ENCODE results near the gene CXCL16.
"Not testable (repeated sequence)": the region's sequence is repeated elsewhere in the genome, so short reads cannot be mapped to it uniquely, and the experiment has no call there.

Gene CXCL16

GRCh38 chr17:4709794-4710692 lies 29.7 kb downstream of the CXCL16 start, which contains the start of gene ARRB2:
TSS of gene ARRB2 (plus strand) at chr17:4710632. CDS start at chr17:4710722, 90 bp downstream.
- DNase-seq (ENCODE audit: low spot score): peak; percentile 98
- H3K4me1 Mint-ChIP-seq (ENCODE audit: low read depth): peaks cover 45% of the 10 kb centered on the region
- peak within 1 kb of the TSS; percentile 96 for H3K4me3 Mint-ChIP-seq
- peaks cover 27% of the 10 kb centered on the region for H3K36me3 Mint-ChIP-seq (ENCODE audit: low read depth)
- peaks cover 5% of the 10 kb centered on the region for H3K9me3 Mint-ChIP-seq
- H3K27ac Mint-ChIP-seq: peak within 1 kb of the TSS; percentile 96
- no peaks in the 10 kb centered on the region for H3K27me3 Mint-ChIP-seq (ENCODE audit: low read depth)

- peaks cover 40% of the 10 kb centered on the region for H3K4me1 Mint-ChIP-seq (ENCODE audit: low read depth)
- DNase-seq (ENCODE audit: low spot score): peak; percentile 58
- peak overlapping the region; percentile 43 for H3K4me3 Mint-ChIP-seq
- no peaks in the 10 kb centered on the region for H3K27me3 Mint-ChIP-seq (ENCODE audit: low read depth)
- peak overlapping the region; percentile 57 for H3K27ac Mint-ChIP-seq
- peaks cover 5% of the 10 kb centered on the region for H3K9me3 Mint-ChIP-seq
- peaks cover 22% of the 10 kb centered on the region for H3K36me3 Mint-ChIP-seq (ENCODE audit: low read depth)
Observed at GRCh38 chr17:4708436-4708835, 31.3 kb downstream of the CXCL16 start.

GRCh38 chr17:4706121-4706520 lies 33.6 kb downstream of the CXCL16 start:
- Mint-ChIP-seq H3K9me3 (peaks cover 5% of the 10 kb centered on the region), H3K4me1 (ENCODE audit: low read depth) (peaks cover 45% of the 10 kb centered on the region), H3K27ac (peak overlapping the region; percentile 62), H3K27me3 (ENCODE audit: low read depth) (no peaks in the 10 kb centered on the region), H3K4me3 (peak overlapping the region; percentile 61), H3K36me3 (ENCODE audit: low read depth) (peaks cover 10% of the 10 kb centered on the region)
- DNase-seq (ENCODE audit: low spot score): no peak

GRCh38 chr17:4704991-4705390 lies 34.7 kb downstream of the CXCL16 start:
- peaks cover 10% of the 10 kb centered on the region for H3K36me3 Mint-ChIP-seq (ENCODE audit: low read depth)
- H3K9me3 Mint-ChIP-seq: peaks cover 5% of the 10 kb centered on the region
- peak overlapping the region; percentile 86 for H3K4me3 Mint-ChIP-seq
- peak overlapping the region; percentile 95 for H3K27ac Mint-ChIP-seq
- H3K27me3 Mint-ChIP-seq (ENCODE audit: low read depth): no peaks in the 10 kb centered on the region
- peaks cover 46% of the 10 kb centered on the region for H3K4me1 Mint-ChIP-seq (ENCODE audit: low read depth)
- DNase-seq (ENCODE audit: low spot score): no peak

GRCh38 chr17:4704574-4704907 lies 35.2 kb downstream of the CXCL16 start:
- Mint-ChIP-seq H3K4me1 (ENCODE audit: low read depth) (peaks cover 43% of the 10 kb centered on the region), H3K27ac (peak overlapping the region; percentile 95), H3K4me3 (peak overlapping the region; percentile 86)
- not testable (repeated sequence) for H3K27me3 Mint-ChIP-seq (ENCODE audit: low read depth); H3K36me3 Mint-ChIP-seq (ENCODE audit: low read depth); DNase-seq (ENCODE audit: low spot score); H3K9me3 Mint-ChIP-seq

GRCh38 chr17:4703330-4703691 lies 36.4 kb downstream of the CXCL16 start:
- Mint-ChIP-seq H3K27ac (peak overlapping the region; percentile 95), H3K4me1 (ENCODE audit: low read depth) (peaks cover 38% of the 10 kb centered on the region), H3K36me3 (ENCODE audit: low read depth) (peaks cover 10% of the 10 kb centered on the region)

GRCh38 chr17:4701116-4701515 lies 38.6 kb downstream of the CXCL16 start:
- Mint-ChIP-seq H3K27ac (no peak overlapping the region), H3K9me3 (no peaks in the 10 kb centered on the region), H3K27me3 (ENCODE audit: low read depth) (no peaks in the 10 kb centered on the region), H3K4me1 (ENCODE audit: low read depth) (peaks cover 41% of the 10 kb centered on the region), H3K4me3 (peak overlapping the region; percentile 17), H3K36me3 (ENCODE audit: low read depth) (peaks cover 23% of the 10 kb centered on the region)
- no peak for DNase-seq (ENCODE audit: low spot score)

More at GRCh38 chr17:4703330-4703691, 36.4 kb downstream of the CXCL16 start:
- no peak for DNase-seq (ENCODE audit: low spot score)
- peaks cover 2% of the 10 kb centered on the region for H3K9me3 Mint-ChIP-seq
- no peaks in the 10 kb centered on the region for H3K27me3 Mint-ChIP-seq (ENCODE audit: low read depth)
- H3K4me3 Mint-ChIP-seq: peak overlapping the region; percentile 86

- H3K27me3 Mint-ChIP-seq (ENCODE audit: low read depth); DNase-seq (ENCODE audit: low spot score); H3K9me3 Mint-ChIP-seq; H3K4me3 Mint-ChIP-seq; H3K27ac Mint-ChIP-seq: not testable (repeated sequence)
- Mint-ChIP-seq H3K36me3 (ENCODE audit: low read depth) (peaks cover 21% of the 10 kb centered on the region), H3K4me1 (ENCODE audit: low read depth) (peaks cover 33% of the 10 kb centered on the region)
Observed at GRCh38 chr17:4699401-4700056, 40.2 kb downstream of the CXCL16 start.

GRCh38 chr17:4696437-4696805 lies 43.3 kb downstream of the CXCL16 start:
- Mint-ChIP-seq H3K4me1 (ENCODE audit: low read depth) (peaks cover 18% of the 10 kb centered on the region), H3K9me3 (no peaks in the 10 kb centered on the region), H3K4me3 (peak overlapping the region; percentile 42), H3K27me3 (ENCODE audit: low read depth) (no peaks in the 10 kb centered on the region), H3K36me3 (ENCODE audit: low read depth) (peaks cover 35% of the 10 kb centered on the region), H3K27ac (peak overlapping the region; percentile 84)
- DNase-seq (ENCODE audit: low spot score): no peak

GRCh38 chr17:4693416-4693815 lies 46.3 kb downstream of the CXCL16 start:
- no peak for DNase-seq (ENCODE audit: low spot score)

GRCh38 chr17:4691686-4692085 lies 48.0 kb downstream of the CXCL16 start:
- peaks cover 14% of the 10 kb centered on the region for H3K4me1 Mint-ChIP-seq (ENCODE audit: low read depth)
- no peak for DNase-seq (ENCODE audit: low spot score)
- no peak overlapping the region for H3K27ac Mint-ChIP-seq
- peaks cover 60% of the 10 kb centered on the region for H3K36me3 Mint-ChIP-seq (ENCODE audit: low read depth)
- no peak overlapping the region for H3K4me3 Mint-ChIP-seq
- no peaks in the 10 kb centered on the region for H3K27me3 Mint-ChIP-seq (ENCODE audit: low read depth)
- H3K9me3 Mint-ChIP-seq: no peaks in the 10 kb centered on the region

More at GRCh38 chr17:4693416-4693815, 46.3 kb downstream of the CXCL16 start:
- Mint-ChIP-seq H3K27ac (no peak overlapping the region), H3K27me3 (ENCODE audit: low read depth) (no peaks in the 10 kb centered on the region), H3K36me3 (ENCODE audit: low read depth) (peaks cover 54% of the 10 kb centered on the region), H3K4me1 (ENCODE audit: low read depth) (peaks cover 18% of the 10 kb centered on the region), H3K4me3 (no peak overlapping the region), H3K9me3 (no peaks in the 10 kb centered on the region)

GRCh38 chr17:4690745-4691144 lies 49.0 kb downstream of the CXCL16 start:
- DNase-seq (ENCODE audit: low spot score): no peak
- H3K4me1 Mint-ChIP-seq (ENCODE audit: low read depth): peaks cover 6% of the 10 kb centered on the region
- H3K4me3 Mint-ChIP-seq: no peak overlapping the region
- H3K27ac Mint-ChIP-seq: no peak overlapping the region
- H3K36me3 Mint-ChIP-seq (ENCODE audit: low read depth): peaks cover 55% of the 10 kb centered on the region
- no peaks in the 10 kb centered on the region for H3K27me3 Mint-ChIP-seq (ENCODE audit: low read depth)
- H3K9me3 Mint-ChIP-seq: no peaks in the 10 kb centered on the region

GRCh38 chr17:4689872-4690271 lies 49.9 kb downstream of the CXCL16 start:
- H3K27me3 Mint-ChIP-seq (ENCODE audit: low read depth); H3K27ac Mint-ChIP-seq; H3K4me3 Mint-ChIP-seq; H3K9me3 Mint-ChIP-seq; DNase-seq (ENCODE audit: low spot score); H3K4me1 Mint-ChIP-seq (ENCODE audit: low read depth): not testable (repeated sequence)
- H3K36me3 Mint-ChIP-seq (ENCODE audit: low read depth): peaks cover 60% of the 10 kb centered on the region

- H3K4me1 Mint-ChIP-seq (ENCODE audit: low read depth); H3K27me3 Mint-ChIP-seq (ENCODE audit: low read depth); H3K9me3 Mint-ChIP-seq; H3K27ac Mint-ChIP-seq; DNase-seq (ENCODE audit: low spot score); H3K4me3 Mint-ChIP-seq: not testable (repeated sequence)
- H3K36me3 Mint-ChIP-seq (ENCODE audit: low read depth): peaks cover 59% of the 10 kb centered on the region
Observed at GRCh38 chr17:4683739-4684138, 56.0 kb downstream of the CXCL16 start.

All from T-helper 2 cell treated with Interferon-gamma antibody and Interleukin-4, amounts not matched to agents 5 μg/mL and 100 μg/mL, for 36 hours (primary cell).